Thoracic aorta endothelial cell (primary cell): Measurements from ENCODE around the gene OR5M11. TPM values are rescaled to one million over a fixed set of nuclear protein-coding genes. Genes with fewer than 3 reads are reported as not detected.

ENCODE experiments used
- total RNA-seq: library from RNA; depleted of rRNA; stranded (reverse); fragments of >200 nt; gene quantifications from 2 replicates; pipeline ENCODE4 v1.2.3, GENCODE V29; 2012

OR5M11 gene
- total RNA-seq: not detected in 2 replicates

GRCh38 chr11:56543157-56543556, at the start of gene OR5M11:
Gene OR5M11, minus strand, starts transcription at chr11:56543257. Its CDS starts 0 bp downstream, at chr11:56543257.

GRCh38 chr11:56577621-56578020, 34.6 kb upstream of the OR5M11 start, which contains the start of gene OR5M10:
Gene OR5M10, minus strand, starts transcription at chr11:56577721. Its CDS starts 0 bp downstream, at chr11:56577721.

Other genes with a start within 250 kb of the OR5M11 start
- gene OR8K3, start 228.1 kb downstream of the OR5M11 start, total RNA-seq: not detected in 2 replicates
- gene OR8K1, start 197.2 kb downstream of the OR5M11 start, total RNA-seq: not detected in 2 replicates
- not detected in 2 replicates for gene OR8J1, start 189.0 kb downstream of the OR5M11 start, total RNA-seq
- not detected in 2 replicates for gene OR8U1, start 167.6 kb downstream of the OR5M11 start, total RNA-seq
- not detected in 2 replicates for gene OR5AL1, start 130.6 kb downstream of the OR5M11 start, total RNA-seq
- not detected in 2 replicates for gene OR5M3, start 69.9 kb downstream of the OR5M11 start, total RNA-seq
- gene OR5M8, start 51.9 kb downstream of the OR5M11 start, total RNA-seq: not detected in 2 replicates
- gene OR5M10, start 34.5 kb upstream of the OR5M11 start, total RNA-seq: not detected in 2 replicates
- gene OR5M1, start 71.6 kb upstream of the OR5M11 start, total RNA-seq: not detected in 2 replicates
- gene OR5AP2, start 99.2 kb upstream of the OR5M11 start, total RNA-seq: not detected in 2 replicates
- not detected in 2 replicates for gene OR5AR1, start 120.4 kb upstream of the OR5M11 start, total RNA-seq
- gene OR9G1, start 155.8 kb upstream of the OR5M11 start, total RNA-seq: under 0.01 TPM in 1 of 2 replicates, not detected in the other
- gene OR9G4, start 205.4 kb upstream of the OR5M11 start, total RNA-seq: not detected in 2 replicates